Neuron (in vitro differentiated cells): ENCODE measurements around the gene LRRC27.
A peak's percentile ranks its signal among the peaks of the same experiment; 100 is the strongest.
"Not testable (repeated sequence)": the region's sequence is repeated elsewhere in the genome, so short reads cannot be mapped to it uniquely, and the experiment has no call there.

Experiments used
- H2AFZ ChIP-seq: one replicate; pipeline ENCODE4 v1.6.1; 2013; ENCODE audit warnings: low read depth, mild to moderate bottlenecking, inconsistent platforms, low read length, moderate library complexity
- H3K27me3 ChIP-seq: one replicate; pipeline ENCODE4 v1.6.1; 2013; ENCODE audit warnings: low read length; ENCODE audit not compliant: insufficient read depth
- H3K36me3 ChIP-seq: one replicate; pipeline ENCODE4 v1.6.1; 2013; ENCODE audit warnings: low read length; ENCODE audit not compliant: insufficient read depth
- H3K4me1 ChIP-seq: one replicate; pipeline ENCODE4 v1.6.1; 2013; ENCODE audit warnings: low read length; ENCODE audit not compliant: insufficient read depth
- H3K4me3 ChIP-seq: 2 replicates; pipeline ENCODE4 v1.5.1; 2013; ENCODE audit warnings: mild to moderate bottlenecking, low read length, moderate library complexity
- H3K9me3 ChIP-seq: one replicate; pipeline ENCODE4 v1.6.1; 2013; ENCODE audit warnings: low read length

The LRRC27 gene

DNA sequence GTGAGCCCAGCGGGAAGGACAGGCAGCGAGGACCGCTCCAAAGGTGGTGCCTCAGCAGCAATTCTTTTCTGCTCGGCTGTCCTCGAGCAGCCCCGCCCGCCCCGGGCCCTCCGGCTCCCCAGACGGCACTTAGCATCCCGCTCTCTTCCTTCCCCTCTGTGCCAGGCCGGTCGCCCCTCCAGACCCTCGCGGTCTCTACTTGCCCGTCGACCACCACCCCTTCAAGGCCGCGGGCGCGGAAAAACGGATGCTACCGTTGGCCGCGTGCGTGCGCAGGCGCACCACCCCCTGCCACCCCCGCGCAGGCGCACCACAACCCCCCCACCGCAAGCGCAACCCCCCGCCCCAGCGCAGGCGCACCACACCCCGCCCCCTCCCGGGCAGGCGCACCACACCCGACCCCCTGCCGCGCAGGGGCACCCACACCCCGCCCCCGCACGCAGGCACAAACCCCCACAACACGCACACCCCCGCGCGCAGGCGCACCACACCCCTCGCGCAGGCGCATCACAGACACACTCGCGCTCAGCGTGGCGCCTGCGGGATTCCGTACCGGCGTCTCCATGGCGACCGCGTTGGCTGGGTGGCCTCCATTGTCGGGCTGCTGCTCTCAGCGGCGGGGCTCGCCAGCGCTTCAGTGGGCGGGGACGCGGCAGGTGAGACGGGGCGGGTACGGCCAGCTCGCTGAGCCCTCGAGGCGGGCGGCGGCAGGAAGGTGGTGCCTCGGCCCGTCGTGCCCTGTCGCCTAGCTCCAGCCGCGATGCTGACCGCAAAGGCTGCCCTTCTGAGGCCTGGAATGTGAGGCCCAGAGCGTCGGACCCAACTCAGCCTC, at the start of gene LRRC27:
Gene LRRC27 (plus strand): TSS at position 593 of the 832 bp plus-strand sequence. CDS start 1,332 bp downstream, outside the sequence.
- Histone ChIP-seq H2AFZ (peak within 1 kb of the TSS; percentile 51), H3K4me3 (peak within 1 kb of the TSS; percentile 67), H3K9me3 (peaks cover 1% of the 10 kb centered on the region), H3K4me1 (peaks cover 23% of the 10 kb centered on the region), H3K27me3 (no peaks in the 10 kb centered on the region), H3K36me3 (no peaks in the 10 kb centered on the region)

DNA sequence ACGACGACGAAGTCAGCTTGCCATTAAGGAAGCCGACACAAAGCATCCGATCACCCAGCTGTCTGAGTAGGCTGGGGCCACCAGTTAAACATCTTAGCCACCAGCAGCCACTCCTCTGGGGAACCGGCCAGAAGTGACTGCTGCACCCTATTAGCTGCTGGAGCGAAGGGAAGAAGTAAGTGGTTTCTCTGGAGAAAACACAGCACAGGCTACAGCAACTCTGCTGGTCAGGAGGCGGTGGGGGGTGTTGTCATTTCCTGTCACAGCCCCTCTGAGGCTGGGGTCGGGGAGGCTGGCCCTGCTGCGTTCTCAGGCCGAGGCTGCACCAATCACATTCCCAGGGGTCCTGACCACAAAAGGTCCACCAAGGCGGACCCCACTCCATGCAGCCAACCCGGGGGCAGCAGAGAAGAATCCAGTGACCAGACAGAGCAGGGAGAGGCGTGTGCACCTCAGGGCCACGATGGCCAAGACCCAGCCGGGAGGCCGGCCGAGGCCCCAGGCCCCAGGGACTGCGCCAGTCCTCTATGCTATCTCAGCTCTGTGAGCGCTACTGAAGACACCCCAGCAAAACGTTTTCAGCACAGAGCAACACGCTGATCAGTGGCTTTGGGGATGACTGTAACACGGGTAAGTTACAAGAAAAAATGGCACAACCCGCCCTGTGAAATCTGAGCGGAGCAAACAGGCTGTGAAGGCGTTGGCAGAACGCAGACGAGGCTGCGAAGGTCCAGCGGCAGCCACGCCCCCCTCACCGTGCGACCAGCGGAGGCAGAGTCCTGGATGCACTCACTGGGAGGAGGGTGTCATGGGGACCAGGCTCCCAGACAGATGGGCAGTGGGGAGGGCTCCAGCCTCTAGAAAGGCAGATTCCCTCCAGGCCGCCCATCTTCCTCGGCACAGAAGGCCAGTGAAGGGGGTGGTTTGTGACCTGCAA, 49.1 kb upstream of the LRRC27 start:
- Histone ChIP-seq H3K4me3 (no peak overlapping the region), H3K36me3 (no peaks in the 10 kb centered on the region), H3K27me3 (no peaks in the 10 kb centered on the region), H2AFZ (no peak overlapping the region), H3K4me1 (peaks cover 20% of the 10 kb centered on the region), H3K9me3 (no peaks in the 10 kb centered on the region)

DNA sequence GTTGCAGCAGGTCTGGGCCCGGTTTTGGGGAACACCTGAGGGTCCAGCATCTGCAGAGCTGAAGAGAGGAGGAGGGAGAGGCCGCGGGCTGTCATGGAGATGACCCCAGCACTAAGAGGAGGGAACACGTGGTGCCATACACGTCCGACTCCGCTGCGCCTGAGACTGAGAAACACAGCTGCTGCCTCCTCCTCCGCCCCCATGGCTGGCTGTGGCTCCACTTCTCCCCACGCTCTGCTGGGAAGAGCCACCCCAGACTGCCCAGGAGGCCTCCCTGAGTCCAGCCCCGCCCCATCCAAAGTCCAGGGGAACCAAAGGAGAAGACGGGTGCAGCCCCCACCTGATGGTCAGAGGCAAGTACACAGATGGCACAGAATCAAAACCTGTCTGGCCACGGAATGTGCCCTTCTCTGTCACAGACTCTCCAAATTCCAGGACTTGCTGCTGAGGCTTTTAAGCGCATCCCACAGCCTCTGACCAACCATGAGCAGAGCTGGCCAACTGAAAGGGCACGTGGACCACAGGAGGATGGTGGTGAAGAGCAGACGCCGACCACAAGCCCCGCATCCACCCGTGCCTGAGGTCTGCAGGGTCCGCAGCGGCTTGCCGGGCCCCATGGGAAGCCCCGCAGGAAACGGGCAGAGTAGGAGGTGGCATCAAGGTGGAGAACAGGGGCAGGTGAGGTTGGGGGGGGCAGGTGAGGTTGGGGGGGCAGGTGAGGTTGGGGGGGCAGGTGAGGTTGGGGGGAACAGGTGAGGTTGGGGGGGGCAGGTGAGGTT, 48.2 kb upstream of the LRRC27 start:
- no peaks in the 10 kb centered on the region for H3K36me3 ChIP-seq
- H3K9me3 ChIP-seq = no peaks in the 10 kb centered on the region
- H2AFZ ChIP-seq = no peak overlapping the region
- H3K27me3 ChIP-seq = no peaks in the 10 kb centered on the region
- no peak overlapping the region for H3K4me3 ChIP-seq
- peaks cover 20% of the 10 kb centered on the region for H3K4me1 ChIP-seq

DNA sequence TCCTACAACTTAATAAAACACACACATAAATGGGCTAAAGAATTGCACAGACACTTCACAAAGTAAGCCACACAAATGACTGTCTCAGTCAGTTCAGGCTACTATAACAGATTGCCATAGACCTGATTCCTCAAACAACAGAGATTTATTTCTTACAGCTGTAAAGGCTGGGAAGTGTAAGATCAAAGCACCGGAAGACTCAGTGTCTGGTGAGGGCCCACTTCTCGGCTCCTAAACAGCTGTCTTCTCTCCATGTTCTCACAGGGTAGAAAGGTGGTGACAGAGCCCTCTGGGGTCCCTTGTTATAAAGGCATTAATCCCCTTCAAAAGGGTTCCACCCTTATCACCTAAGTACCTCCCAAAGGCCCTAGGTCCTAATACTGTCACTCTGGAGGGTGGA, 42.6 kb upstream of the LRRC27 start:
- H3K27me3 ChIP-seq = no peaks in the 10 kb centered on the region
- H3K9me3 ChIP-seq = no peaks in the 10 kb centered on the region
- peaks cover 14% of the 10 kb centered on the region for H3K4me1 ChIP-seq
- no peak overlapping the region for H3K4me3 ChIP-seq
- no peaks in the 10 kb centered on the region for H3K36me3 ChIP-seq
- H2AFZ ChIP-seq = no peak overlapping the region

DNA sequence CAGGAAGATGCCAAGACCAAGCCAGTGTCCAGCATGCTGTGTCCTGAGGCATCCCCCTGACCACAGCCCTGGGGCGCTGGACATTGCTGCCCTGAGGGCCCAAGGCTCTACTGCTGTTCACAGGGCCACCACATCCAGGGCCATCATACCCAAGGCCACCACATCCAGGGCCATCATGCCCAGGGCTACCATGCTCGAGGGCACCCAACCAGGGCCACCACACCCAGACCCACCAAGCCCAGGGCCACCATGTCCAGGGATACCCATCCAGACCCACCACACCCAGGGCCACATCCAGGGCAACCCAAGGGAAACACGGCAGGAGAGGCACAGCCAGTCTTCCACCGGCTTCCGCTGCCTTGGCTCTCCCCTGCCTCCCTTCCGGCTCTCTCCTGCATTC, 41.4 kb upstream of the LRRC27 start:
- H3K4me1 ChIP-seq = peaks cover 14% of the 10 kb centered on the region
- no peaks in the 10 kb centered on the region for H3K9me3 ChIP-seq
- H3K36me3 ChIP-seq = no peaks in the 10 kb centered on the region
- H3K27me3 ChIP-seq = no peaks in the 10 kb centered on the region
- no peak overlapping the region for H2AFZ ChIP-seq
- no peak overlapping the region for H3K4me3 ChIP-seq

DNA sequence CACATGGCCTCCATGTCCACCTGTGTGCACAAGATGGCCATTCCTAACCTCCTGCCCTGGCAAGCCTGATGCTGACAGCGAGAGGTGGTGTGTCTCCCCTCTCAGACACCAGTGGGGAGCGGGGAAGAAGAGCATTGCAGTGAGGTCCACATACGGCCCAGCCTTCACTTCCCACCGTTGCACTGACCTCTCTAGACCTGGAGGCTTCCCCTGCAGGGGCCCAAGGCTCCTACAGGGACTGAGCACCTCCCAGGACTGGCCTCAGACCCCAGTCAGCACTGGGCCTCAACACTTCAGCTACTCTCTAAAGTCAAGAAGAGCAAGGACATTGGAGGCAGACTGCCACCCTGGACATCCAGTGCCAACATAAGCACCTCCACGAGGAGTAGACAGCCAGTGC, 40.2 kb upstream of the LRRC27 start:
- Histone ChIP-seq H3K27me3 (no peaks in the 10 kb centered on the region), H3K36me3 (no peaks in the 10 kb centered on the region), H2AFZ (no peak overlapping the region), H3K4me3 (no peak overlapping the region), H3K4me1 (peaks cover 14% of the 10 kb centered on the region), H3K9me3 (no peaks in the 10 kb centered on the region)

DNA sequence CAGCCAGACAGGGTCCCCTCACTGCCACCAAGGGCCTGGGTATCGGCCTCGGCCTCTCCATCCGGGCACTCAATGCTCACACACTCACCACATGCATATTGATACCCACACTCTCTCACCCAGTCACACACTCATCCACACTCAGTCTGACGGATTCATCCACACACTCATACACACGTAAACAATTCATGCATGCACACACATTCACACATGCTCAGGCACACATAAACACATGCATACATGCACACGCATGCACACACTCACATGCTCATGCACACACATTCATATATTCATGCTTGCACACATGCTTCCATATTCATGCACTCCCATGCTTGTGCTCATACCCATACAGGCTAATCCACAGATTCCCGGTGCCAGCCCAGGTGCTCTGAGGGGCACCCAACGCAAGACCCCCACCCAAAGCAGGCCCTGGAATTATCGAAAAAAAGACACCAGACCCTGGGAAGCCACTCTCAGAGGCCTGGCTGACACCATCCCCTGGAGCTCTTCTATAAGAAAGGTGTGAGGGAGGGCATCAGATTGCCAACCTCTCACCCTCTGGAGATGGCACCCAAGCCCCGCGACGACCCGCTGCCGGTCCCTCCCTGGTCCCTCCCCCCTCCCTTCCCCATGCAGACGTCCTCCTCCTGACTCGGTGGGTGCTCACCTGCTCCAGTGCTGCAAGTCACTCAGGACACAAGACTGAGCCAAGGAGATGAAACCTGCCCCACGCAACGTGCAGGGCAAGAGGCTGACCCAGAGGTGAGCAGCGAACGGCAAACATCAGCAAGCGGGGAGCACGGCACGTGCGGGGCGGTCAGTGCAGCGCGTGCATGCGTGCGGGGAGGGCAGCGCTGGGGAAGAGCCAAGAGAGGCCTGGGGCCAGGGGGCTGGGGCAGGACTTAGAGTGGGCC, 39.4 kb upstream of the LRRC27 start:
- Histone ChIP-seq H3K9me3 (no peaks in the 10 kb centered on the region), H2AFZ (no peak overlapping the region), H3K27me3 (no peaks in the 10 kb centered on the region), H3K36me3 (no peaks in the 10 kb centered on the region), H3K4me3 (no peak overlapping the region), H3K4me1 (peaks cover 14% of the 10 kb centered on the region)

DNA sequence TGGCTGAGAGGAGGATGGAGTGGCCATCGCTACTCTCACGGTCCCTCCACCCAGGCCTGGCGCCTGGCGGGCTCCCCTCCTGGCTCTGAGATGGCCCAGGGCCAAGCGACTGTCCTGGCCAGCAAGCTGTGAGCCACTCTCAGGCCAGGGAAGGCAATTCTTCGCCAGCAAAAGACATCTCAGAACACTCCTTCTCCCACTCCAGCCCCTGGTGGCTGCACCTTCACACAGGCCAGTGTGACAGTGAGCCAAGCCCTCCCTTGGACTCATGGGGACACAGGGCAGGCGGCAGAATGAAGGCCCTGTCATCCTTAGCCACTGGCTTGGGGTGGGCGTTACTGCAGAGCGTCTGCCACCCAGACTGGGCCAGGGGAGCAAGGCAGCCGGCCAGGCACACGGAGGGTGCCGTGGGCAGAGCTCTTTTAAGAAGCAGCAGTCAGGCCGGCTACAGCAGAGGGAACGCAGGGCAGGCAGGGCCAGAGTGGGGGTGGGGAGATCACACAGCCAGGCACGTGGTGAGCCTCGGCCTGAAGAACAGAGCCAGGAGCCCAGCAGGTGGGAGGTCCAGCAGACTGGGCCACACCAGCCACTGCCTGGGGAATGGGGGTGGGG, 38.7 kb upstream of the LRRC27 start:
- Histone ChIP-seq H3K4me1 (peaks cover 20% of the 10 kb centered on the region), H2AFZ (no peak overlapping the region), H3K27me3 (no peaks in the 10 kb centered on the region), H3K9me3 (no peaks in the 10 kb centered on the region), H3K4me3 (no peak overlapping the region), H3K36me3 (no peaks in the 10 kb centered on the region)

DNA sequence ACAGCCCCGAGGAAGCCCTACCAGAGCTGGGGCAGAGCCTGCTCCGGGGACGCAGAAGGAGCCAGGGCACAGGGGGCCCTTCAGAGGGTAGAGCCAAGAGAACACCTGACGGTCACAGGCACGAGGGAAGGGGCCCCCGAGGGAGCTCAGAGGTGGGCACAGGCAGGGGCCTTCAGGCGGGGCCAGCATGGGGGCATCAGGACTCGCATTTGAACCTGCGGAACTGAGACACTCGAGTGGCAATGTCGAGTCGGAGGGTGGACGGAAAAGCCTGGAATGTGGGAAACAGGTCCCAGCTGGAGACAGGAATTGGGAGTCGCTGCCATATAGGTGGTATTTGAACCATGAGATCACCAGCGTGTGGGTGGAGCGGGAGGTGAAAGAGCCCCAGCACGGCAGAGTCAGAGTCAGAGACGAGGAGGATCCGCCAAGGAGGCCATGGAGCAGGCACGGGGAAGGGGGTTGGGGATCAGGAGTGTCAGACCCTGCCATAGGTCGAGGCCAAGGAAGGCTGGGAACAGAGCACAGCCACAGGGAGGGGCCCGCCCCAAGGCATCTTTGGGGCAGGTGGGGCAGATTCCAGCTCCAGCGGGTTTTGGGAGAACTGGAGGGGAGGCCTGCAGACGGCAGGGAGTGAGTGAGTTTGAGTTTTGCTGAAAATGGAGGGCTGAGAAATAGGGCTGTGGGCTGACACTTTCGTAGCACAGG, 38.0 kb upstream of the LRRC27 start:
- Histone ChIP-seq H3K36me3 (no peaks in the 10 kb centered on the region), H3K4me3 (no peak overlapping the region), H3K27me3 (no peaks in the 10 kb centered on the region), H3K9me3 (no peaks in the 10 kb centered on the region), H3K4me1 (peaks cover 22% of the 10 kb centered on the region), H2AFZ (no peak overlapping the region)

DNA sequence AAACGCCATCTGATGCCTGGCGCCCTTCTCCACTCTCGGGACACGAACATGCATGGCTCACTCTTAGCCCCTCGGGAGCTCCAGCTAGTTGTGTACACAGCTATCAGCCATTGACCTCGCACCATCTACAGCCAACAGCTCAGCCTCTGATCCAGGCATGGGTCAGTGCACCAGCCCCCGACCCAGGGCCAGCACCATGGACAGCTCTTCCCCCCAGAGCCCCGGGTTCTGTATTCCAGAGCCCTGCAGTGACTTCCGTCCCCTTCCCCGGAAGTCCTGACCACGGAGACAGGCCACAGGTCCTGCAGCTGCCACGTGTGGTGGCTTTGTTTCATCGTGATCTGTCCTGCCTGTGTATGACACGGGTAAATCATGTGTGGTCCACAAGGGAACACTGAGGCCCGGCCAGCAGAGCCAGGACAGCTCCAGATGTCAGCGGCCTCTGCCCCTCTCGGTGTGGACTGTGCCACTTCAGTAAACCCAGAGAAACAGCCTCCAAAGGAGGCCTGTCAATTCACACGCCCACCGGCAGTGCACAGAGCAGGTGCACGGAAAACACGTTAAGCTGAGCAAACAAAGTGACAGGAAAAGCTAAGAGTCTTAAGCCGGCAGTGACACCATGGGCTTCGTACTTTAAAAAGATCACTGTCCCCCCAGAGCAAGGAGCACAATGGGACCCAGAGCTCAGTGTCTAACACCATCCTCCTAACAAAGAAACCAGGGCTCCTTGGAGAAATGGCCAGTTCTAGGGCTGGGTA, 37.3 kb upstream of the LRRC27 start:
- Histone ChIP-seq H3K4me3 (no peak overlapping the region), H3K27me3 (no peaks in the 10 kb centered on the region), H3K4me1 (peaks cover 22% of the 10 kb centered on the region), H2AFZ (no peak overlapping the region), H3K9me3 (peaks cover 2% of the 10 kb centered on the region), H3K36me3 (no peaks in the 10 kb centered on the region)

DNA sequence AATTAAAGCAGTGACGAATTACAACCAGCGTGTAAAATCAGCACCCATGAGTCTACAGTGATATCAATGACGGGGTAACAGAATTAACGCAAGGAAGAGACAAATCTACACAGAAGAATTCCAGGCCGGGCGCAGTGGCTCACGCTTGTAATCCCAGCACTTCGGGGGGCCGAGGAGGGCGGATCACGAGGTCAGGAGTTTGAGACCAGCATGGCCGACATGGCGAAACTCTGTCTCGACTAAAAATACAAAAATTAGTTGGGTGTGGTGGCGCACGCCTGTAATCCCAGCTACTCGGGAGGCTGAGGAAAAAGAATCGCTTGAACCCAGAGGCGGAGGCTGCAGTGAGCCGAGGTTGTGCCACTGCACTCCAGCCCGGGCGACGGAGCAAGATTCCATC, 36.5 kb upstream of the LRRC27 start:
- not testable (repeated sequence) for H3K9me3 ChIP-seq, H3K4me3 ChIP-seq, H2AFZ ChIP-seq, H3K27me3 ChIP-seq, H3K36me3 ChIP-seq
- peaks cover 22% of the 10 kb centered on the region for H3K4me1 ChIP-seq
